ENCODE results near the gene SCYL3. TPM values are rescaled to one million over a fixed set of nuclear protein-coding genes. Genes with fewer than 3 reads are reported as not detected.
"Not testable (repeated sequence)": the region's sequence is repeated elsewhere in the genome, so short reads cannot be mapped to it uniquely, and the experiment has no call there.

Gene SCYL3
- polyA plus RNA-seq, 3 donors = 2.3 to 4.9 (median 3.6) TPM

DNA sequence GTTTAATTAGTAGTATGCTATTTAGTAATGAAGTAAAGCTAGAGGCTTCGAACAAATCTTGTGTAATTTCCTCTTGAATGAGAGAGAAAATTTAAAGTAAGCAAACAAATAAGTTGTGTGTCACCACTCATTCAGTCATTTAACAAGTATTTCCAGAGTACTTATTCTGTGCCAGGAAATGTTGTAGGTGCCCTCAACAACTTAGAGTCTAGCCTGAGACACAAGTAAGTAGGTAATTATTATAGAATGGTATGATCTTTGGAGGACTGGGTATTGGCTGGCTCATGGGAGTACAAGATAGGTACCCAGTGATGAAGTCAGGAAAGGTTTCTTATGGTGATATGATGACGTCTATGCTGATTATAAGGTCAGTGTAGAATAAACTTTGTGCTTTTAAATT lies 81.6 kb downstream of the SCYL3 start:
- no peak overlapping the region for H3K27ac Mint-ChIP-seq
- Histone ChIP-seq H3K4me3 (replicated peaks in 1 of 3; ENCODE audit: low read depth in 2 of 3, low read length in 3 of 3) (no peak overlapping the region), H4K20me1 (ENCODE audit: insufficient read depth, low read length) (no peaks in the 10 kb centered on the region), H3K4me1 (ENCODE audit: control insufficient read depth in 1 of 2, insufficient read depth in 2 of 2, low read length in 2 of 2) (no peaks in the 10 kb centered on the region), H3K36me3 (replicated peaks in 1 of 2; ENCODE audit: control insufficient read depth in 1 of 2, insufficient read depth in 2 of 2, low read length in 2 of 2) (peaks cover 5 to 51% of the 10 kb centered on the region in 2 donors), H2AFZ (ENCODE audit: insufficient read depth, low read depth, low read length, poor library complexity, severe bottlenecking) (no peak overlapping the region), H3K79me2 (ENCODE audit: insufficient read depth, low read length) (no peaks in the 10 kb centered on the region), H3K4me2 (replicated peaks; ENCODE audit: extremely low read depth, low read length, poor library complexity, severe bottlenecking) (no peak overlapping the region), H3K27me3 (ENCODE audit: control insufficient read depth in 2 of 2, insufficient read depth in 2 of 2, low read length in 2 of 2) (no peaks in the 10 kb centered on the region), H3K9ac (ENCODE audit: insufficient read depth, low read length, poor library complexity, severe bottlenecking) (no peak overlapping the region), H3K27ac (ENCODE audit: low read depth in 1 of 2, low read length in 2 of 2) (no peak overlapping the region), H3K9me3 (replicated peaks in 1 of 2; ENCODE audit: control insufficient read depth in 1 of 2, insufficient read depth in 1 of 2, low read length in 2 of 2) (no peaks in the 10 kb centered on the region)
- no peak overlapping the region for H3K4me3 Mint-ChIP-seq
- H3K36me3 Mint-ChIP-seq = peaks cover 19 to 42% of the 10 kb centered on the region in 2 donors
- intact Hi-C loops (cut with micrococcal nuclease) = loop anchor here in 1 of 2 donors (10.0 kb wide), 1 partner anchor 257 kb away; no protein-coding TSS in a partner anchor
- no peak for DNase-seq
- peaks cover 0 to 2% (median 0%) of the 10 kb centered on the region in 3 donors for H3K27me3 Mint-ChIP-seq (ENCODE audit: low read depth in 3 of 3)
- no peaks in the 10 kb centered on the region for H3K4me1 Mint-ChIP-seq
- 100% methylated on average over 1 of the region's 2 CpGs for WGBS (ENCODE audit: insufficient coverage)
- TF ChIP-seq, protein P1, sequence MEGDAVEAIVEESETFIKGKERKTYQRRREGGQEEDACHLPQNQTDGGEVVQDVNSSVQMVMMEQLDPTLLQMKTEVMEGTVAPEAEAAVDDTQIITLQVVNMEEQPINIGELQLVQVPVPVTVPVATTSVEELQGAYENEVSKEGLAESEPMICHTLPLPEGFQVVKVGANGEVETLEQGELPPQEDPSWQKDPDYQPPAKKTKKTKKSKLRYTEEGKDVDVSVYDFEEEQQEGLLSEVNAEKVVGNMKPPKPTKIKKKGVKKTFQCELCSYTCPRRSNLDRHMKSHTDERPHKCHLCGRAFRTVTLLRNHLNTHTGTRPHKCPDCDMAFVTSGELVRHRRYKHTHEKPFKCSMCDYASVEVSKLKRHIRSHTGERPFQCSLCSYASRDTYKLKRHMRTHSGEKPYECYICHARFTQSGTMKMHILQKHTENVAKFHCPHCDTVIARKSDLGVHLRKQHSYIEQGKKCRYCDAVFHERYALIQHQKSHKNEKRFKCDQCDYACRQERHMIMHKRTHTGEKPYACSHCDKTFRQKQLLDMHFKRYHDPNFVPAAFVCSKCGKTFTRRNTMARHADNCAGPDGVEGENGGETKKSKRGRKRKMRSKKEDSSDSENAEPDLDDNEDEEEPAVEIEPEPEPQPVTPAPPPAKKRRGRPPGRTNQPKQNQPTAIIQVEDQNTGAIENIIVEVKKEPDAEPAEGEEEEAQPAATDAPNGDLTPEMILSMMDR (IDR thresholded peaks at IDR 0.05) = no peak
- H3K9me3 Mint-ChIP-seq = no peaks in the 10 kb centered on the region

DNA sequence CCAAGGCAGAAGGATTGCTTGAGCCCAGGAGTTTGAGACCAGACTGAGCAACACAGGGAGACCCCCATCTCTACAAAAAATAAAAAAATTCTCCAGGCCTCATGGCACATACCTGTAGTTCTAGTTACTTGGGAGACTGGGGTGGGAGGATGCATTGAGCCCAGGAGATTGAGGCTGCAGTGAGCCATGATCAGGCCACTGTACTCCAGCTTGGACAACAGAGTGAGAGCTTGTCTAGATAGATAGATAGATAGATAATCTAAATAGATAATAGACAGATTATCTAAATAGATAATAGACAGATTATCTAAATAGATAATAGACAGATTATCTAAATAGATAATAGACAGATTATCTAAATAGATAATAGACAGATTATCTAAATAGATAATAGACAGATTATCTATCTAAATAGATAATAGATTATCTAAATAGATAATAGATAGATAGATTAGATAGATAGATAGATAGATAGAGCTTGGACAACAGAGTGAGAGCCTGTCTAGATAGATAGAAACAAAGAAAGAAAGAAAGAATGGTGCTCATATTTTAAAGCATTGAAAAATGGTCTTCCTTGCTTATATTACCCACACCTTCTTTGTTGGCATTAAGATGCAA lies 82.2 kb downstream of the SCYL3 start:
- H3K27me3 ChIP-seq (ENCODE audit: control insufficient read depth in 2 of 2, insufficient read depth in 2 of 2, low read length in 2 of 2); H3K27me3 Mint-ChIP-seq (ENCODE audit: low read depth in 3 of 3); H3K4me1 ChIP-seq (ENCODE audit: control insufficient read depth in 1 of 2, insufficient read depth in 2 of 2, low read length in 2 of 2); H3K4me3 ChIP-seq (replicated peaks in 1 of 3; ENCODE audit: low read depth in 2 of 3, low read length in 3 of 3); H3K27ac Mint-ChIP-seq; H3K9me3 ChIP-seq (replicated peaks in 1 of 2; ENCODE audit: control insufficient read depth in 1 of 2, insufficient read depth in 1 of 2, low read length in 2 of 2); H3K27ac ChIP-seq (ENCODE audit: low read depth in 1 of 2, low read length in 2 of 2); H3K4me1 Mint-ChIP-seq; H3K4me2 ChIP-seq (replicated peaks; ENCODE audit: extremely low read depth, low read length, poor library complexity, severe bottlenecking); H3K9me3 Mint-ChIP-seq; H3K9ac ChIP-seq (ENCODE audit: insufficient read depth, low read length, poor library complexity, severe bottlenecking); H4K20me1 ChIP-seq (ENCODE audit: insufficient read depth, low read length); DNase-seq; H3K79me2 ChIP-seq (ENCODE audit: insufficient read depth, low read length); H2AFZ ChIP-seq (ENCODE audit: insufficient read depth, low read depth, low read length, poor library complexity, severe bottlenecking); H3K4me3 Mint-ChIP-seq: not testable (repeated sequence)
- H3K36me3 ChIP-seq (replicated peaks in 1 of 2; ENCODE audit: control insufficient read depth in 1 of 2, insufficient read depth in 2 of 2, low read length in 2 of 2) = peaks cover 6 to 58% of the 10 kb centered on the region in 2 donors
- H3K36me3 Mint-ChIP-seq = peaks cover 20 to 48% of the 10 kb centered on the region in 2 donors
- intact Hi-C loops (cut with micrococcal nuclease) = loop anchor here in 1 of 2 donors (10.0 kb wide), 1 partner anchor 257 kb away; no protein-coding TSS in a partner anchor
